Keratinocyte (primary cell): ENCODE results near the gene SHLD2. TPM values are rescaled to one million over a fixed set of nuclear protein-coding genes. Genes with fewer than 3 reads are reported as not detected.

Experiments
- DNase-seq: peaks from one replicate; pipeline ENCODE4 v3.0.0-alpha.2; 2011; ENCODE audit warnings: low read depth, missing footprints, low spot score
- FAIRE-seq: peaks from 2 replicates; lab custom pipeline; 2011; peaks lifted over from hg19 to GRCh38; lab: Jason Lieb, UNC
- H2AFZ ChIP-seq: 2 replicates; pipeline ENCODE4 v1.6.0; 2012; ENCODE audit warnings: low read length, control low read depth, inconsistent platforms; ENCODE audit not compliant: control insufficient read depth
- H3K27ac ChIP-seq: 2 replicates; pipeline ENCODE4 v1.5.1; 2011; ENCODE audit warnings: low read length; ENCODE audit not compliant: control insufficient read depth, insufficient read depth
- H3K27me3 ChIP-seq: 3 replicates; pipeline ENCODE4 v1.6.0; 2011; ENCODE audit warnings: low read length; ENCODE audit not compliant: control insufficient read depth, insufficient read depth; ENCODE audit errors: extremely low read depth
- H3K36me3 ChIP-seq, 2 experiments: 2 replicates in 1 of 2; 3 replicates in 1 of 2; pipeline ENCODE4 v1.5.1; 2011; ENCODE audit warnings: low read length in 2 of 2, mild to moderate bottlenecking in 1 of 2; ENCODE audit not compliant: control insufficient read depth in 2 of 2, insufficient read depth in 2 of 2; ENCODE audit errors: extremely low read depth in 1 of 2
- H3K4me1 ChIP-seq: 3 replicates; pipeline ENCODE4 v1.5.1; 2011; ENCODE audit warnings: low read length; ENCODE audit not compliant: control insufficient read depth, insufficient read depth; ENCODE audit errors: extremely low read depth
- H3K4me2 ChIP-seq: 3 replicates; pipeline ENCODE4 v1.6.0; 2011; ENCODE audit warnings: low read depth, low read length; ENCODE audit not compliant: control insufficient read depth, insufficient read depth; ENCODE audit errors: extremely low read depth
- H3K4me3 ChIP-seq, 3 experiments: fragments of 200-600 bp in 1 of 3; sonication (generic) in 1 of 3; 2 replicates in 2 of 3; 3 replicates in 1 of 3; pipeline ENCODE4 v1.5.1; 2011 to 2016; ENCODE audit warnings: low read length in 3 of 3, mild to moderate bottlenecking in 3 of 3, control low read depth in 2 of 3, inconsistent platforms in 1 of 3, low read depth in 1 of 3, mixed read lengths in 1 of 3, mixed run types in 1 of 3, moderate library complexity in 1 of 3; ENCODE audit not compliant: control insufficient read depth in 2 of 3, insufficient read depth in 2 of 3; ENCODE audit errors: extremely low read depth in 1 of 3
- H3K79me2 ChIP-seq: 2 replicates; pipeline ENCODE4 v1.6.0; 2012; ENCODE audit warnings: low read length; ENCODE audit not compliant: control insufficient read depth, insufficient read depth
- H3K9ac ChIP-seq: 3 replicates; pipeline ENCODE4 v1.6.0; 2011; ENCODE audit warnings: low read length; ENCODE audit not compliant: control insufficient read depth, insufficient read depth; ENCODE audit errors: extremely low read depth
- H3K9me1 ChIP-seq: 3 replicates; pipeline ENCODE4 v1.6.0; 2011; ENCODE audit warnings: low read length; ENCODE audit not compliant: control insufficient read depth, insufficient read depth; ENCODE audit errors: extremely low read depth
- H3K9me3 ChIP-seq: 2 replicates; pipeline ENCODE4 v1.5.1; 2012; ENCODE audit warnings: low read depth, low read length; ENCODE audit not compliant: control insufficient read depth
- H4K20me1 ChIP-seq: 3 replicates; pipeline ENCODE4 v1.6.0; 2011; ENCODE audit warnings: low read length; ENCODE audit not compliant: control insufficient read depth, insufficient read depth; ENCODE audit errors: extremely low read depth
- CTCF ChIP-seq, 3 experiments: IDR thresholded peaks in 1 of 3; conservative IDR thresholded peaks in 1 of 3; optimal IDR thresholded peaks in 1 of 3; 2 replicates in 2 of 3; 3 replicates in 1 of 3; pipeline versions ENCODE3 to v1.5.1; 2011; ENCODE audit warnings: low read length in 3 of 3, mild to moderate bottlenecking in 3 of 3, moderate library complexity in 2 of 3, control low read depth in 1 of 3, inconsistent platforms in 1 of 3; ENCODE audit not compliant: insufficient read depth in 2 of 3; ENCODE audit errors: extremely low read depth in 1 of 3
- EZH2 ChIP-seq: IDR thresholded peaks from one replicate; pipeline ENCODE4 v1.6.1; 2012; ENCODE audit warnings: inconsistent platforms, mild to moderate bottlenecking, low read length, moderate library complexity
- dilution Hi-C: fragments of 300-500 bp; cut with MboI; formaldehyde crosslinking; loops from one replicate; pipeline ENCODE4 v1.7.0; 2020; ENCODE audit warnings: low sequenced_read_pairs; ENCODE audit not compliant: extremely low pct_ligation_motif_present
- polyA plus RNA-seq, 5 experiments: library from polyadenylated mRNA; depleted of rRNA in 3 of 5; stranded (reverse) in 3 of 5; stranded (forward) in 1 of 5; unstranded in 1 of 5; fragments of >200 nt; gene quantifications; 1 replicate in 1 of 5; 2 replicates in 3 of 5; 3 replicates in 1 of 5; pipeline versions ENCODE4 v1.2.1 to v1.2.3, GENCODE V29; 2011 to 2012; ENCODE audit warnings: missing spikeins in 2 of 5, low read depth in 1 of 5, low replicate concordance in 1 of 5

SHLD2 gene
- polyA plus RNA-seq, 1 donor (not counting 4 experiments of a cell fraction or from before 2014, with no cell fraction given) = 15.8 TPM

GRCh38 chr10:87066865-87067264 is 28.1 kb upstream of the SHLD2 start:
- Histone ChIP-seq H2AFZ (no peak overlapping the region), H3K4me1 (no peaks in the 10 kb centered on the region), H3K9me1 (no peaks in the 10 kb centered on the region), H3K36me3 (peaks cover 10 to 37% of the 10 kb centered on the region in 2 experiments), H3K27me3 (no peaks in the 10 kb centered on the region), H4K20me1 (no peaks in the 10 kb centered on the region), H3K9ac (no peak overlapping the region), H3K4me2 (no peak overlapping the region), H3K27ac (no peak overlapping the region), H3K79me2 (no peaks in the 10 kb centered on the region), H3K9me3 (no peaks in the 10 kb centered on the region), H3K4me3 (no peak overlapping the region)
- FAIRE-seq = no peak
- TF ChIP-seq EZH2 (no peak), CTCF (optimal IDR thresholded peaks at IDR 0.05 in 1 of 3, IDR thresholded peaks at IDR 0.05 in 1 of 3, conservative IDR thresholded peaks at IDR 0.05 in 1 of 3; ENCODE audit: extremely low read depth in 1 of 3, insufficient read depth in 2 of 3, low read length in 3 of 3) (no peak)
- no peak for DNase-seq
- dilution Hi-C loops = no loop called here

GRCh38 chr10:87068281-87068680 is 26.7 kb upstream of the SHLD2 start:
- H3K9ac ChIP-seq = no peak overlapping the region
- dilution Hi-C loops = no loop called here
- FAIRE-seq (no peak), DNase-seq (no peak)
- peaks cover 13 to 29% of the 10 kb centered on the region in 2 experiments for H3K36me3 ChIP-seq
- H3K4me3 ChIP-seq = no peak overlapping the region
- H4K20me1 ChIP-seq = no peaks in the 10 kb centered on the region
- H3K27me3 ChIP-seq = no peaks in the 10 kb centered on the region
- no peak overlapping the region for H3K27ac ChIP-seq
- H3K4me2 ChIP-seq = no peak overlapping the region
- H3K79me2 ChIP-seq = no peaks in the 10 kb centered on the region
- no peaks in the 10 kb centered on the region for H3K9me1 ChIP-seq
- TF ChIP-seq CTCF (optimal IDR thresholded peaks at IDR 0.05 in 1 of 3, IDR thresholded peaks at IDR 0.05 in 1 of 3, conservative IDR thresholded peaks at IDR 0.05 in 1 of 3; ENCODE audit: extremely low read depth in 1 of 3, insufficient read depth in 2 of 3, low read length in 3 of 3) (no peak), EZH2 (no peak)
- H2AFZ ChIP-seq = no peak overlapping the region
- H3K9me3 ChIP-seq = no peaks in the 10 kb centered on the region
- no peaks in the 10 kb centered on the region for H3K4me1 ChIP-seq
